HEK293 (cell line): ENCODE results near the gene KIFBP.

Experiments
- KLF16 ChIP-seq: fragments of 450-650 bp; formaldehyde crosslinking; IDR thresholded peaks from 2 replicates; pipeline ENCODE4 v1.5.1; 2017; ENCODE audit warnings: missing biosample characterization, missing genetic modification characterization
- TCF7L2 ChIP-seq: IDR thresholded peaks from 2 replicates; pipeline ENCODE4 v1.6.1; 2011; ENCODE audit warnings: low read depth, mild to moderate bottlenecking, inconsistent platforms, low read length, moderate library complexity, borderline replicate concordance
- YY2 ChIP-seq: fragments of 450-650 bp; formaldehyde crosslinking; IDR thresholded peaks from 2 replicates; pipeline ENCODE4 v1.5.1; 2016; ENCODE audit warnings: missing biosample characterization, missing genetic modification characterization
- TF ChIP-seq, protein P1 (sequence below): fragments of 450-650 bp; formaldehyde crosslinking; IDR thresholded peaks from 2 replicates; pipeline ENCODE4 v1.5.1; 2016; ENCODE audit warnings: missing biosample characterization, missing genetic modification characterization

DNA sequence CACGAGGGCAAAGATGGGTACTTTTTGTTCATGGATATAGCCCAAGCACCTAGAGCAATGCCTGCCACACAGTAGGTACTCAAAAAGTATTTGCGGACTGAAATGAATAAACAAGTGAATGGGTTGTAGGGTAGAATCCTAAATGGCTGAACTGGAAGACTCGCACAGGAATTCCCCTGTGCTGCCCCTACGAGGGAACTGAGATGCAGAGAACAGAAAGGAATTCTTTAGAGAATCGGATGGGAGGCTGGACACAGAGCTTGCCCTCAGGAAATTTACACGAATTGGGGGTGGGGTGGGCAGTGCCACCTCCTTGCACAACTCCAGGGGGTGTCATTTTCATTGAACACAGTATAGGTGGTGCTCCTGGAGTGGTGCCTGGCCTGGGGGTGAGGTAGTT is 64.1 kb downstream of the KIFBP start:
- TF ChIP-seq, protein P1, sequence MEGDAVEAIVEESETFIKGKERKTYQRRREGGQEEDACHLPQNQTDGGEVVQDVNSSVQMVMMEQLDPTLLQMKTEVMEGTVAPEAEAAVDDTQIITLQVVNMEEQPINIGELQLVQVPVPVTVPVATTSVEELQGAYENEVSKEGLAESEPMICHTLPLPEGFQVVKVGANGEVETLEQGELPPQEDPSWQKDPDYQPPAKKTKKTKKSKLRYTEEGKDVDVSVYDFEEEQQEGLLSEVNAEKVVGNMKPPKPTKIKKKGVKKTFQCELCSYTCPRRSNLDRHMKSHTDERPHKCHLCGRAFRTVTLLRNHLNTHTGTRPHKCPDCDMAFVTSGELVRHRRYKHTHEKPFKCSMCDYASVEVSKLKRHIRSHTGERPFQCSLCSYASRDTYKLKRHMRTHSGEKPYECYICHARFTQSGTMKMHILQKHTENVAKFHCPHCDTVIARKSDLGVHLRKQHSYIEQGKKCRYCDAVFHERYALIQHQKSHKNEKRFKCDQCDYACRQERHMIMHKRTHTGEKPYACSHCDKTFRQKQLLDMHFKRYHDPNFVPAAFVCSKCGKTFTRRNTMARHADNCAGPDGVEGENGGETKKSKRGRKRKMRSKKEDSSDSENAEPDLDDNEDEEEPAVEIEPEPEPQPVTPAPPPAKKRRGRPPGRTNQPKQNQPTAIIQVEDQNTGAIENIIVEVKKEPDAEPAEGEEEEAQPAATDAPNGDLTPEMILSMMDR (tag by site-specific recombination): no peak
- TF ChIP-seq KLF16 (tag by site-specific recombination) (no peak), TCF7L2 (no peak), YY2 (tag by site-specific recombination) (no peak)
